CMK (cell line): Measurements from ENCODE around the gene URB2.

Source experiments
- DNase-seq: peaks from one replicate; pipeline ENCODE4 v3.0.0-alpha.2; 2010; ENCODE audit warnings: low read depth

URB2 gene

GRCh38 chr1:229645324-229645993 is 19.4 kb downstream of the URB2 start:
- no peak for DNase-seq

GRCh38 chr1:229648406-229648805 is 22.4 kb downstream of the URB2 start:
- no peak for DNase-seq

GRCh38 chr1:229650045-229650444 is 24.0 kb downstream of the URB2 start:
- no peak for DNase-seq

GRCh38 chr1:229651546-229651945 is 25.5 kb downstream of the URB2 start:
- no peak for DNase-seq

GRCh38 chr1:229653420-229653819 is 27.4 kb downstream of the URB2 start:
- DNase-seq, result no peak

GRCh38 chr1:229655781-229656180 is 29.7 kb downstream of the URB2 start:
- DNase-seq, result no peak

- no peak for DNase-seq
Measured at GRCh38 chr1:229657993-229658755, 32.1 kb downstream of the URB2 start.

GRCh38 chr1:229661022-229661877 is 35.2 kb downstream of the URB2 start:
- DNase-seq, result peak; percentile 21

GRCh38 chr1:229661897-229662296 is 35.9 kb downstream of the URB2 start:
- DNase-seq, result no peak

GRCh38 chr1:229664133-229664689 is 38.2 kb downstream of the URB2 start:
- no peak for DNase-seq

- no peak for DNase-seq
Measured at GRCh38 chr1:229665912-229666558, 40.0 kb downstream of the URB2 start.

- no peak for DNase-seq
Measured at GRCh38 chr1:229666585-229666984, 40.5 kb downstream of the URB2 start.

GRCh38 chr1:229669333-229669732 is 43.3 kb downstream of the URB2 start:
- no peak for DNase-seq

GRCh38 chr1:229671310-229671709 is 45.3 kb downstream of the URB2 start:
- DNase-seq, result no peak

- DNase-seq, result no peak
Measured at GRCh38 chr1:229672246-229672645, 46.2 kb downstream of the URB2 start.

- no peak for DNase-seq
Measured at GRCh38 chr1:229674042-229674441, 48.0 kb downstream of the URB2 start.

- DNase-seq, result no peak
Measured at GRCh38 chr1:229675396-229675795, 49.3 kb downstream of the URB2 start.

- no peak for DNase-seq
Measured at GRCh38 chr1:229685149-229685548, 59.1 kb downstream of the URB2 start.

- DNase-seq, result no peak
Measured at GRCh38 chr1:229689273-229689672, 63.2 kb downstream of the URB2 start.

- DNase-seq, result no peak
Measured at GRCh38 chr1:229689904-229690303, 63.9 kb downstream of the URB2 start.

- no peak for DNase-seq
Measured at GRCh38 chr1:229690662-229691061, 64.6 kb downstream of the URB2 start.

GRCh38 chr1:229691362-229691761 is 65.3 kb downstream of the URB2 start:
- DNase-seq, result peak; percentile 20
